Adrenal gland (tissue), 5 donors: ENCODE results near the gene TNS3.

Experiments used
- CTCF ChIP-seq, 6 experiments: fragments of 450-650 bp in 4 of 6; fragments of 200-600 bp in 2 of 6; sonication (generic) in 1 of 6; IDR thresholded peaks; 1 replicate in 5 of 6; 2 replicates in 1 of 6; pipeline versions ENCODE4 v1.5.1 to v1.8.0; 2016 to 2021; ENCODE audit warnings: antibody characterized with exemption in 6 of 6, mild to moderate bottlenecking in 2 of 6, moderate library complexity in 1 of 6
- POLR2A ChIP-seq, 2 donors: fragments of 450-650 bp; IDR thresholded peaks; one replicate each; pipeline ENCODE4 v1.6.1; 2017; ENCODE audit warnings: antibody characterized with exemption in 2 of 2, mild to moderate bottlenecking in 2 of 2, moderate library complexity in 1 of 2
- donor health status: DM: no; HTN: no; CAD: no.

GRCh38 chr7:47347346-47347745 lies 234.6 kb downstream of the TNS3 start:
- TF ChIP-seq CTCF (IDR thresholded peaks at IDR 0.05) (no peak), POLR2A (IDR thresholded peaks at IDR 0.05) (no peak)
